ENCODE results near the gene STIM1.
A peak's percentile ranks its signal among the peaks of the same experiment; 100 is the strongest.
"Not testable (repeated sequence)": the region's sequence is repeated elsewhere in the genome, so short reads cannot be mapped to it uniquely, and the experiment has no call there.

Gene STIM1

DNA sequence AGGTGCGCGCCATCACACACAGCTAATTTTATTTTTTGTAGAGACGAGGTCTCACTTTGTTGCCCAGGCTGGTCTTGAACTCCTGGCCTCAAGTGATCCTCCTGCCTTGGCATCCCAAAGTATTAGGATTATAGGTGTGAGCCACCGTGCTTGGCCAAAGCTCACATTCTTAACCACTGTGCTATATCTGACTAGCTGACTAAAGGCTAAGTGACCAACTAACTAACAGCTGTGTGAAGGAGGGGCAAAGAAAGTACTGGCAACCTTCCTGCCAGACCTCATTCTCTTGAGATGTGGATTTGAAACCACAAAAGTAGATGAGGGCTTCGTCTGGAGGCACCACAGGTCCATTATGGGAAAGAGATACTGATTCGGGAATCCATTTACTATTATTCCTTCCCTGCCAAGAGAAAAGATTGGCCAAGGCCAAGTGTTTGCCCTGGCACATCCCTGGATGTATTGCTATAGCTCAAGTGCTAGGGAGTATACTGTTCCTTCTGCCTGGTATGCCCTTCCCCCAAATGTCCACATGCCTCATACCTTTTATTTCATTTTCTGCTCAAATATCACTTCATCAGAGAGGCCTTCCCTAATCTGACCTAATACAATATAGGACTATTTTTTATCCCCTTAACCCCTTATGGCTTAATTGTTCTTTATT is 186.4 kb downstream of the STIM1 start:
- DNase-seq: peak; percentile 33

DNA sequence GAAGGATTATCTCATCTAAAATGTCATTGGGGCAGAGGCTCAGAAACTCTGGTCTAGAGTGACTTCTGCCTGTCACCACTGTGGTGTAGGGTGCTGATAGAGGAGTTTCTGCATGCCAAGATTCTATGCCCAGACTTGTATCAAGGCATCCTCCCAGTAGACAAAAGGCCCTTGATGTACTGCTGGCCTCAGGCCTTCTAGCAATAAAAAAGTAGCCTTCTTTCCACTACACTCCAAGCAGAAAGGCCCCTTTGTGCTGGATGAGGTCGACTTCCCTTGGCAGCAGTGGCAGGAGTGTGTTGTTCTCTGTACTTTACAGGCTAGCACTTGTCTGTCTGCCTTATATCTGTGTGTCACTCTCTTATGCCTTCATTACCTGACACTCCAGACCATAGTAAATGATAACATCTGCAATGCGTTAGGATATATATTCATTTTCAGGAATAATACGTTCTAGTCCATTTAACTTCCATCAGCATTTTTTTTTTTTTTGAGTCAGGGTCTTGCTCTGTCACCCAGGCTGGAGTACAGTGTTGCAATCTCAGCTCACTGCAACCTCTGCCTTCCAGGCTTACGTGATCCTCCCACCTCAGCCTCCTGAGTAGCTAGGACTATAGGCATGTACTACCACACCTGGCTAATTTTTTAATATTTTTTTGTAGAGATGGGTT is 189.6 kb downstream of the STIM1 start:
- peak; percentile 76 for DNase-seq

DNA sequence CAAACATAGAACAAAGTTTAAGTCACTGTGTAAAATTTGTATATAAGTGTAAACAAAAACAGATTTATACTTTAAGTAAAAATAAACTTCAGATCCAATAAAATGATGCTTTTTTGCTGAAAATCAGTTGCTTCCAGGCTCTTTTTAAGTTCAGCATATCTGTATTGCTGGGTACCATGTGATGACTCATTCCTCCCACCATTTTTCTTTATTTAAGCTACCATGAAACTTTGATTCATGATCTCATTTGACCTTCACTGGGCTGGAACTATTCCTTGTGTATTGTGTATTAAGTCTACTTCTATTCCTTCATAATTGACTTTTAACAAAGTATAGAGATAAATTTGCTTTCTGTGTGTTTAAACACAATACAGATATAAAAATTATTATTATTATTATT is 192.9 kb downstream of the STIM1 start:
- DNase-seq: no peak

DNA sequence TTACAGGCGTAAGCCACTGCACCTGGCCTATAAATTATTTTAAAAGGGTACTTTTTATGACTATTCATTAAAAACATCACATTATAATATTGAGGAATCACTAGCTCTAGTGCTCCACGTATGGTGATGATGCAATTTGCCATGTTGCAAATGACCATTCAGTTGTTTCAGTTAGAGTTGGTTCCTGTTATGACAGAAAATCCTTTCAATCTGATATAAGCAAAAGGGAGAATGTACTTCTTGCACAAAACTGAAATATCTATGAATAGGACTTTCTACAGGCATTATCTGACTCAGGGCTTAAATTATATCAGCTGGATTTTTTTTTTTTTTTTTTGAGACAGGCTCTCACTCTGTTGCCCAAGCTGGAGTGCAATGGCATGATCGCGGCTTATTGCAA is 193.5 kb downstream of the STIM1 start:
- no peak for DNase-seq

- DNase-seq: no peak
Observed at GRCh38 chr11:4050138-4050537, 194.7 kb downstream of the STIM1 start.

- DNase-seq: not testable (repeated sequence)
Observed at GRCh38 chr11:4053200-4053599, 197.7 kb downstream of the STIM1 start.

DNA sequence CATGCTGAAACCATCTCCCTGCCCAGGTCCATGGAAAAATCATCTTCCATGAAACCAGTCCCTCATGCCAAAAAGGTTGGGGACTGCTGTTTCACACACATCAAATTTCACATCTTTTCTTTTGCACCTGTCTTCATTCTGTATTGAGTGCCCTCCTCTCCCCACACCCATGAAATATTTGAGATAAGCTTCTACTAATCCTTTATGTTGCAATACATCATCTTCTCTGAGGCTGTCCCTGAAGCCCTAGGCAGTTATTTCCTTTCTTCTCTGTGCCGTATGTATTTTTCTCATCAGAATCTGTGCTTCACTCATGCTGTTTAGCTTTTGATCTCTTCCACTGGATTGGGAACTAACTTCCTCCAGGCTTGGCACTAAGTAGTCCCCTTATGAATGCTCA is 199.2 kb downstream of the STIM1 start:
- DNase-seq: no peak

DNA sequence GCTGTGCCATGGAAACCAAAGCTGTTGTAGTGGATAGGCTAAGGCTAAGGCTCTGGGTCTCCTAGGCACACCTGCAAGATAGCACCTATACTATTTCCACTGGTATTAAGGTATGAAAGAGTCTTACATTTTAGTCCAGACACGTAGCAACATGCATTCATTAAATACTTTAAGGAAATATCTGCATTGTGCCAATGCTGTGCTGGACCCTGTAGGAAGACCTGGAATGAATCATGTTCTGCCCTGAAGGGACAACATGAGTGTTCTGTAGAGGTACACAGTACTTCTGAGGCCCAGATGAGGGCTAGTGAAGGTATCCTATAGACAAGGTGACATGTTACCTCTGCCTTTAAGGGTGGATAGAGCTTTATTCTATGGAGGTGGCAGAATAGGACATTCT is 204.0 kb downstream of the STIM1 start:
- DNase-seq: no peak

DNA sequence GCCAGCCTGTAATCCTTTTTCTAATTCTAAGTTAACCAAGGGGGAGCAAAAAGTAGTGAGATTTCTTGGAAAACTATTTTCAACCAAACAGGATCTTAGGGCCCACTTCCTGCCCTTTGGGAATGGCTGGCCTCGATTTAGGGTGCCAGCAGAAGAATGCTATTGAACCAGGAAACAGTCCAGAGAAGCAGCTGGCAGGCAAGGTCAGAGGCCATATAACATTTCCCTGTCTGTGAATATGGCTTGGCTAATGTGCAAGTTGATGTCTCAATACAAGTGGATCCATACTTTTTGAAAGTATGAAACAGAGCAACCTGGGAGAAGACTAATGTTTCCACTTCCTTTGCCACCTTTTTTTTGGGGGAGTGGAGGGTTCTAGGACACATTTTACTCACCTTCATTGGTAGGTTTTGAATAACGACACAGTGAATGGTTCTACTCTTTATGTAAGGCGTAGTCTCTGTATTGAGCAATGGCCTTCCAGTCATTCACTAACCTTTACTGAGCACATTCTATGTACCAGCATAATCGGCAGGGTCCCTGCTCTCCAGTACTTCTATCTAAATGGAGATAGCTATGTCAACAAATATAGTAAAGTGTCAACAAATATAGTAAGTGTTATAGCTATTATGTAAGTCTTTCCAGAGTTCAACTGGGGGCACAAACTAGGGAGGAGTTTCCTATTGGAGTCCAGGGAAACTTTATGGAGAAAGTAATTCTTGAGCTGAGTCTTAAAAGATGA is 204.9 kb downstream of the STIM1 start:
- DNase-seq: no peak

GRCh38 chr11:4061700-4062099 is 206.2 kb downstream of the STIM1 start:
- no peak for DNase-seq

- no peak for DNase-seq
Observed at GRCh38 chr11:4063348-4063747, 207.9 kb downstream of the STIM1 start.

DNA sequence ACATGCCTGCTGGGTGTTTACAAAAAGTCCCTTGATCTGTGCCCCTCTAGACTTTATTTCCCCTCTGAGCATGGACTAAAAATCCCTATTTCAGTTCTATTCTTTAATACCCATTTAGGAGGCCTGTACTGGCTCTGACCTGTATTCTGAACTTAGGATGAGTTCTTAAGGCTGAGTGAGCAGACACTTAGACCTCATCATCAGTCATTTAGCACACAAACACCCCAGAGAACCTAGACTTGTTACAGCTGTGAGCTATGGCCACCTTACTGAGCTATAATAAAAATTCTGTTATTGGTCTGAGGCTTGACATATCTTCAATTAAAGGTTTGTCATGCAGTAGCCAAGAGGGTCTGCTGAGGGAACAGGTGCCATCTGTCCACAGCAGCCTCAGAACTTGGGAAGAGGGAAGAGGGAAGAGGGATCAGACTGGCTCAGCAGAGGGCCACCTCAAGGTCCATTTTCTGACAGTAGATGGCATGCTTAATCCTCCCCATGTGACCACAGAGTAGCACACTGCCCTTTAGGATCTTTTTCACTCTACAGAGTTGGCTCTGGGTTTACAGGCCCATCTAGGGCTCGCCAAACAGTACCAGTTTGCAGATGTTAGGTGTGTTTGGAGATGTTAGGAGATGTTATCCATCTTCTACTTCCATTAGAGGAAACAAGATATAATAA is 209.0 kb downstream of the STIM1 start:
- no peak for DNase-seq

- no peak for DNase-seq
Observed at GRCh38 chr11:4065086-4065485, 209.6 kb downstream of the STIM1 start.

DNA sequence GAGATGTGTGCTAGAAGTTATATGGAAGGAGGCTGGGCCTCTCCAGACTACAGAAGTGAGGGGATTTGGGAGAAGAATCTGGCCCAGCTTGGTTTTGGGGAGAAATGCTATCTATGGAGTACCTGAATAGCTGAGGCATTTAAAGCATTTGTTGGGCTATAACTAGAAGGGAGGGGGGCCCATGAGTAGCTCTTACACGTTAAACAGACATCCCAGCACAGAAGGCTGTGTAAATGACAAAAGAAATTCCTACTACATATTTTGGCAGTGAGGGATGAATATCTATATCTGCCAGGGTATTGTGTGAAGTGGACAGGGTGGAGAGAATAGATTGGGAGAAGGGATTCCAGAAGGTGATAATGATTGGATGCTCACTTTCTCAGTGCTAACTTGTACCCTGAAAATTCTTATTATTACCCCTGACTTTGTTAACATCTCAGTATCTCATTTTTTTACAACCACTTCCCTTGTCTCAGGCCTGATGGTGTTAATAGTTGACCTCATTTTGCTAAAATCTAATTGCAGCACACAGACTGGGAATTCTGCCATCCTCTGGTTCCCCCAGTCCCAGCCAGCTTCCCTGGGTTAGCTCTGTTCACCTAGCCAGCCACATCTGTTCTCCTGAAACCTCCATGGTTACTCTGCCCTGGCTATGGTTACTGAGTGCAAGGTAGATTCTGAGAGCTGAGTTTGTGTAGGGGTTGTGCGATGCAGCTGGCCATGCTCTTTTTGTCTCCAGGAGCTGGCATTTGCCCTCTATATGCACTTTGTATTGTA is 210.3 kb downstream of the STIM1 start:
- no peak for DNase-seq

DNA sequence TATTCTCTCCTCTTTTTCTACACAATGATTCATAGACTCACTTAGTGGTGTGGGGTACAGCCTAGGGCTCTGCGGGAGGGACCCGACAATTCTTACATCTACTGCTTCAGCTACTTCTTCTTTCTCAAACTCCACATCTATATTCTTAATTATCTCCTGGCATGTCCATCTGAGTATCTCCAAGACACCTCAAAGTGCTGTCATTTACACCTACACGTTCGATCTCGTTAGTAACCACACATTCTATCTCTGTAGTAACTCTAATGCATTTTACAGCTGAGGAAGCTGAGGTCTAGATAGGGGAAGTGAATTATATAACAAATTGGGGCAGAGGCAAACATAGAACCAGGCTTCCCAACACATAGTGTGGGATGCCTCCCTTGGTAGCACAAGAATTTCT is 211.4 kb downstream of the STIM1 start:
- DNase-seq: no peak

- DNase-seq: no peak
Observed at GRCh38 chr11:4068962-4069361, 213.5 kb downstream of the STIM1 start.

DNA sequence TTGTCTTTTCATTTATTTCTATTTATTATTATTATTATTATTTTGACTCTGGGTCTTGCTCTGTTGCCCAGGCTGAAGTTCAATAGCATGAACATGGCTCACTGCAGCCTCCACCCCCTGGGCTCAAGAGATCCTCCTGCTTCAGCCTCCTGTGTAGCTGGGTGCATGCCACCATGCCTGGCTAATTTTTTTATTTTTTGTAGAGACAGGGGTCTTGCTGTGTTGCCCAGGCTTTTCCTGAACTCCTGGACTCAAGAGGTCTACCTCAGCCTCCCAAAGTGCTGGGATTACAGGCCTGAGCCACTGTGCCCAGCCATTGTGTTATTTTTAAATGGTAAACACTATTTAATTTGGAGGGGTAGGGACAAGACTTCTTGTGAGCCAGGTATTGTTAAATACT is 215.9 kb downstream of the STIM1 start:
- no peak for DNase-seq

- no peak for DNase-seq
Observed at GRCh38 chr11:4071914-4072313, 216.4 kb downstream of the STIM1 start.

GRCh38 chr11:4072668-4073285 is 217.3 kb downstream of the STIM1 start:
- DNase-seq: peak; percentile 70

- DNase-seq: no peak
Observed at GRCh38 chr11:4074266-4074665, 218.8 kb downstream of the STIM1 start.

DNA sequence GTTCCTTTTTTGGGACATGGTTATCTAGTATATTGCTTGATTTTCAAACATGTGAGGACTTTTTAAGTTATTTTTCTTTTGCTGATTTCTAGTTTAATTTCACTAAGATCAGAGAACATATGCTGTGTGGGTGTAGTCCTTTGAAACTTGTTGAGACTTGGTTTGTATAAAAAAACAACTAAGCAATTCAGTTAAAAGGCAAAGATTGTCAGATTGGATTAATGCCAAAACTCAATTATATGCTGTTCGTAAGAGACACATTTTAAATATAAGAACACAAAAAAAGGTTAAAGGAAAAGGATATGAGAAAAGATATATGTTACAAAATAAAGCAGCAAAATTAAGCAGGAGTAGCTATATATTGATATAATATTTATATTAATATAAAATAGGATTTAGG is 221.3 kb downstream of the STIM1 start:
- no peak for DNase-seq

DNA sequence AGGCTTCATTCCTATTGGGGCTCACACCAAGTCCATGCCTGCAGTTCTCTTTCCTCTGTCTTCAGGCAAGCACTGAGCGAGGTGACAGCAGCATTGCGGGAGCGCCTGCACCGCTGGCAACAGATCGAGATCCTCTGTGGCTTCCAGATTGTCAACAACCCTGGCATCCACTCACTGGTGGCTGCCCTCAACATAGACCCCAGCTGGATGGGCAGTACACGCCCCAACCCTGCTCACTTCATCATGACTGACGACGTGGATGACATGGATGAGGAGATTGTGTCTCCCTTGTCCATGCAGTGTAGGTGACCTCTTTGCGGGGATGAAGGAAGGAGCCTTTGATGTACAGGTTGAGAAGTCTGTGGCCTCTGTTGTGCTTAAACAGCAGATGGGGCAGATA is 227.7 kb downstream of the STIM1 start:
- DNase-seq: no peak
